ENCODE results near the gene SHANK2.

GRCh38 chr11:71238285-71238875 is 14.0 kb downstream of the SHANK2 start:
- TF ChIP-seq CTCF (conservative IDR thresholded peaks at IDR 0.05) (no peak), ZFX (IDR thresholded peaks at IDR 0.05) (no peak)

All from C4-2B (cell line).